Adipose tissue (tissue), 3 donors: ENCODE results near the gene CCNY. TPM values are rescaled to one million over a fixed set of nuclear protein-coding genes. Genes with fewer than 3 reads are reported as not detected.
A peak's percentile ranks its signal among the peaks of the same experiment; 100 is the strongest.

Source experiments
- H3K27ac ChIP-seq: one replicate; pipeline ENCODE4 v1.5.1; 2013; ENCODE audit warnings: low read depth, low read length
- WGBS, 3 donors: extraction: QIAGEN DNeasy Blood & Tissue Kit; methylation state at CpG; one replicate each; pipeline ENCODE4 v1.1.7; 2013; 5-methylcytosine and 5-hydroxymethylcytosine counted together
- polyA plus RNA-seq, 3 donors: library from polyadenylated mRNA; stranded (reverse); fragments of 200-250 nt; gene quantifications; one replicate each; pipeline ENCODE4 v1.2.3, GENCODE V29; 2013
- donor health status: healthy with polysubstance abuse.
- donor health status: Bipolar disorder and iron deficiency.
- donor health status: healthy.

The CCNY gene
- polyA plus RNA-seq, 3 donors, result 14.0 to 38.6 (median 24.6) TPM

- H3K27ac ChIP-seq, result peak overlapping the region; percentile 65
- 10 to 21% (median 21%) methylated on average over 6 of the region's 6 CpGs for WGBS, 3 donors
Observed at GRCh38 chr10:35369049-35369611, 32.8 kb downstream of the CCNY start.

GRCh38 chr10:35371731-35372130, 35.4 kb downstream of the CCNY start:
- 57 to 98% (median 62%) methylated on average over 3 of the region's 3 CpGs for WGBS, 3 donors
- no peak overlapping the region for H3K27ac ChIP-seq

DNA sequence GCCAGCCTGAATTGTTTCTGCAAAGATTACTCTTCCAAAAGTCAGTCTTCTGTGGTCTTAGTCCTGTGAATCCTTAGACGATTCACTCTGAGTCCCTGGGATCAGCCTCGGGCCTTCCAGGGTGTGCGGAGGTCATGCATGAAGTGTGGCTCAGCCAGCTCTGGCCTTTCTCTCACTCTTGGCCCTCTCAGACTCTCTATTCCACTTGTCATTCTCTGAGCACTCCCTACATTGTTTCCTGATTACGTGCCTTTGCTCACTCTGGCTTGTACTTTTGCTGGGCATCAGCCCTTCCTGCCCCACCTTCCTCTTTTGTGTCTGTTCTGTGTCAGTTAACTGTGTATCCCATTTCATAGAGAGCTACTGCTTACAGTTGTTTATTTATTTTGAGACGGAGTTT, 36.0 kb downstream of the CCNY start:
- 26 to 71% (median 30%) methylated on average over 5 of the region's 5 CpGs for WGBS, 3 donors
- H3K27ac ChIP-seq, result no peak overlapping the region

- 94 to 97% (median 95%) methylated on average over 1 of the region's 1 CpG for WGBS, 3 donors
- no peak overlapping the region for H3K27ac ChIP-seq
Observed at GRCh38 chr10:35375091-35375765, 38.9 kb downstream of the CCNY start.

DNA sequence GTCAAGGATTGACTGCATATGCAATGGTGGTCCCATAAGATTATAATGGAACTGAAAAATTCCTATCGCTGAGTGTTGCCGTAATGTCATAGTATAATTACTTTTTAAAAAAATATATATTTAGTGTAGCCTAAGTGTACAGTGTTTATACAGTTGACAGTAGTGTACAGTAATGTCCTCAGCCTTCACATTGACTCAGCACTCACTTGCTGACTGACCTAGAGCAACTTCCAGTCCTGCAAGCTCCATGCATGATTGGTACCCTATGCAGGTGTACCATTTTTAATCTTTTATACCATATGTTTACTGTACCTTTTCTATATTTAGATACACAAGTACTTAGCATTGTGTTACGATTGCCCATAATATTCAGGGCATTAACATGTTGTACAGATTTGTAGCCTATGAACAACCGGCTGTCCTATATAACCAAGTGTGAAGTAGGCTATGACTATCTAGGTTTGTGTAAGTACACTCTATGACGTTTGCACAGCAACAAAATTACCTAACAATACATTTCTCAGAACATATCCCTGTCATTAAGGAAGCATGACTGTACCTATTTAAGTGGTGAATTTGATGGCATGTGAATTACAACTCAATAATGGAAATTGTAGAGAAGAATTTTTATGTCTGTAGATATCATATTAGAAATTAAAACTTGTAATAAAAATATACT, 40.9 kb downstream of the CCNY start:
- WGBS, 3 donors, result 82 to 87% (median 84%) methylated on average over 5 of the region's 5 CpGs
- no peak overlapping the region for H3K27ac ChIP-seq

- WGBS, 3 donors, result 46 to 77% (median 54%) methylated on average over 9 of the region's 9 CpGs
- H3K27ac ChIP-seq, result peak overlapping the region; percentile 72
Observed at GRCh38 chr10:35378541-35379210, 42.4 kb downstream of the CCNY start.

- 33 to 57% (median 36%) methylated on average over 11 of the region's 11 CpGs for WGBS, 3 donors
Observed at GRCh38 chr10:35379226-35380137, 43.2 kb downstream of the CCNY start.

GRCh38 chr10:35382096-35382495, 45.8 kb downstream of the CCNY start:
- WGBS, 3 donors, result 88 to 91% (median 89%) methylated on average over 8 of the region's 8 CpGs
- H3K27ac ChIP-seq, result no peak overlapping the region

More at GRCh38 chr10:35379226-35380137, 43.2 kb downstream of the CCNY start:
- peak overlapping the region; percentile 72 for H3K27ac ChIP-seq

GRCh38 chr10:35384265-35384868, 48.1 kb downstream of the CCNY start:
- no peak overlapping the region for H3K27ac ChIP-seq
- 68 to 88% (median 87%) methylated on average over 10 of the region's 10 CpGs for WGBS, 3 donors

- H3K27ac ChIP-seq, result no peak overlapping the region
- 54 to 62% (median 56%) methylated on average over 5 of the region's 5 CpGs for WGBS, 3 donors
Observed at GRCh38 chr10:35386594-35387174, 50.4 kb downstream of the CCNY start.

DNA sequence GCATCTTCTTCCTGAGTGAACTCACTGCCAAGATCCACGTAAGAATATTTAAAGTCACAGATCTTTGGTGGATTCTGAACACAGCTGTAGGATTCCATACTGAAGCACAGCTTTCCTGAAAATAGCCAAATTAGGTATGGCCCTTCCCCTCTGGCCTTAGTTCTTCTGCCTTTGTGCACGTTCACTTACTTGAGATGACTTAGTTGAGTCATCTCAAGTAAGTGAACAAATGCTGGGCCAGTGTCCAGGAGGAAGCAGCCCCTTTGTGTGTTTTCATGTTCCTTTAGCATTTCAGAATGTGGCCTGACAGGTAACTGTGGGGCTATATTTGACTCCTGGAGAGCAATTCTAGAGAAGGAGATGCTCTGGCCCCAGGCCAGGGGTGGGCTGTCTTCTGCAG, 51.5 kb downstream of the CCNY start:
- WGBS, 3 donors, result 57 to 83% (median 58%) methylated on average over 2 of the region's 2 CpGs
- no peak overlapping the region for H3K27ac ChIP-seq

GRCh38 chr10:35388197-35388596, 51.9 kb downstream of the CCNY start:
- no peak overlapping the region for H3K27ac ChIP-seq

DNA sequence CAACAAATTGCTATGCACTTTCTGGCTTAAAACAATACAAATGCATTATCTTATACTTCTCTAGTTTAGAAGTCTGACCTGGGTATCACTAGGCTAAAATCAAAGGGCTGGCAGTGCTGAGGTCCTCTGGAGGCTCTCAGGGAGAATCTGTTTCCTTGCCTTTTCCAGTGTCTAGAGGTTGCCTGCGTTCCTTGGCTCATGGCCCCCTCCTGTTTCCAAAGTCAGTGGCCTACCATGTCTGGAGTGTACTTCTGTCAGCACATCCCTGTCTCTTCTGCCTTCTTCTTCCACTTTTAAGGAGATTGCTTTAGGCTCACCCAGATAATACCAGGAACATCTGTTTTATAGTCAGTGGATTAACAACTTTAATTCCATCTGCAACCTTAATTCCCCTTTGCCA, 52.4 kb downstream of the CCNY start:
- WGBS, 3 donors, result 96 to 100% (median 98%) methylated on average over 1 of the region's 1 CpG
- H3K27ac ChIP-seq, result no peak overlapping the region

- 62 to 65% (median 64%) methylated on average over 2 of the region's 2 CpGs for WGBS, 3 donors
- H3K27ac ChIP-seq, result no peak overlapping the region
Observed at GRCh38 chr10:35390161-35390840, 54.0 kb downstream of the CCNY start.

- WGBS, 3 donors, result 96 to 98% (median 98%) methylated on average over 2 of the region's 2 CpGs
- H3K27ac ChIP-seq, result no peak overlapping the region
Observed at GRCh38 chr10:35390843-35391152, 54.5 kb downstream of the CCNY start.

DNA sequence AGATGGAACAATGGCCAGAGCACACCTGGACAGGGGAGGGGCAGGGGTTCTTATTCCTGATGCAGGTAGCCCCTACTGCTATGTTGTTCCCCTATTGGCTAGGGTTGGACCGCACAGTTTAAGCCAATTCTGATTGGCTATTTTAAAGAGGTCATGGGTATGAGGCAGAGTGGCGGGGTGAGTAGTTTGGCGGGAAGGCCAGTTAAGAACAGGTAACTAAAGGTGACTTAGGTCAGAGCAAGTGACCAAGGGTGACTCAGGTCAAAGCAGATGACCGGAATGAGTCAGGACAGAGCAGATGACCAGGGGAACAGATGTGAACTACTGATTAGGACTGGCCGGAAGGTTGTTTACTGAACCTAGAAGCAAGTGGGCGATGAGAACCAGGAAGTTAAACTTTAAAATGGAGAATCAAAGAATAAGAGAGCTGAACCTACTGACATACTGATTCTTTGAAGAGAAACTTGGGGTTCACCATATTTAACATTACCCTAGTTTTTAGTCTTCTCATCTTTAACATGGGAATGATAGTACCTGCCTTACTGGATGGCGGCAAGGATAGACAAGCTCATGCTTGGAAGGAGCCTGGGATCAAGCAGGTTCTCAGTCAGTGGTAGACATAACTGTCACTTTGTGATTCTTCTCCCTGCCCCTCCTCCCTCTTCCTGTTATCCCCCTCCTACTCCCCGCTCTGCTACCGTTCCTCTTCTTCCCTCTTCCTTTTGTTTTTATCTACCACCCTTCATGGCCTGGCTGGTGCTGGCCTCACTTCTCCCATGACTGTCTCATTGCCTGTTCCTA, 55.0 kb downstream of the CCNY start:
- H3K27ac ChIP-seq, result no peak overlapping the region
- WGBS, 3 donors, result 80 to 93% (median 89%) methylated on average over 9 of the region's 9 CpGs

DNA sequence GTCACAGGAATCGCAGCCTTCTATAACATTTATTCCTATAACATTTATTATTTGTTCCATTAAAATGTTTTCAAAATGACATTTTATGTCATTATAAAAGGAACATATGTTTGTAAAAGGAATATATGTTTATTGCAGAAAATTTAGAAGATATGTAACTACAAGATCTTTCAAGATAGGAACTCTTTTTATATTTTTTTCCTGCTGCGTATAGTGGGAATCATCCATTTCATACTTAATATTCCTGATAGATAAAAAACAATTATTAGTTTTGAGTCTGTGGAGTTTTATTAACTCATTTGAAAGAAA, 55.6 kb downstream of the CCNY start:
- no peak overlapping the region for H3K27ac ChIP-seq
- WGBS, 3 donors, result 96 to 98% (median 96%) methylated on average over 2 of the region's 2 CpGs
